LHCN-M2 (cell line): ENCODE measurements around the gene COPA. TPM values are rescaled to one million over a fixed set of nuclear protein-coding genes. Genes with fewer than 3 reads are reported as not detected.
"Not testable (repeated sequence)": the region's sequence is repeated elsewhere in the genome, so short reads cannot be mapped to it uniquely, and the experiment has no call there.

Experiments used
- DNase-seq: peaks from one replicate; pipeline ENCODE4 v3.0.0-alpha.2; 2012; ENCODE audit warnings: low read depth
- total RNA-seq: library from RNA; depleted of rRNA; stranded (reverse); fragments of >200 nt; gene quantifications from 2 replicates; pipeline ENCODE4 v1.2.3, GENCODE V29; 2014

COPA gene
- total RNA-seq, 1 experiment from 2014 or later = 149 TPM

- no peak for DNase-seq
Measured at GRCh38 chr1:160328184-160328583, 14.9 kb downstream of the COPA start.

GRCh38 chr1:160326418-160326817 is 16.6 kb downstream of the COPA start:
- DNase-seq = peak; percentile 40

DNA sequence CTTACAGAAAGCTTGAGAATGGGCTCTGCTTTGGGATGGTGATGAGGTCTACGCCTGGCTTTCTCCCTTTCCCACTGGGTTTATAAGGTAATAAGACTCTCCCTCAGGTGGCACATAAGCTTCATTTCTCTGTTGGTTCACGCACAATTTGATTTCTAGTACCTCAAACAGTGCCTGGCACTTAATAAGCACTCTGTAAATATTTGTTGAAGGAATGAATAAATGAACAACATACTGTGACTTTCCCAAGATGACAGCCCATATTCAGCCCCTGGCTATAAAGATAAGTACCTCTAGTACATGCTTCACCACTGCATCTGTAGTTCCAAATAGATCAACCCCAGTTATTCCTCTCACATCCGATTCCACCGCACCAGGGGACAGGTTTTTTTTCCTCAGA is 17.8 kb downstream of the COPA start:
- DNase-seq = no peak

DNA sequence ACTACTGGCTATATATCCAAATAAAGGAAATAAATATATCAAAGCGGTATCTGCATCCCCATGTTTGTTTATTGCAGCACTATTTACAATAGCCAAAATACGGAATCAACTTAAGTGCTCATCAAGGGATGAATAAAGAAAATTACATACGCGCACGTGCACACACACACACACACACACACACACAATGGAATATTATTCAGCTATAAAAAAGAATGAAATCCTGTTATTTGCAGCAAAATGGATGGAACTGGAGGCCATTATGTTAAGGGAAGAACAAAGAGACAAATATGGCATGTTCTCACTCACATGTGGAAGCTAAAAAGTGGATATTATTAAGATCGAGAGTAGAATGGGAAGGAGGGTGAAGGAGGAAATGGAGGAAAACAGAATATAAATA is 20.2 kb downstream of the COPA start:
- no peak for DNase-seq

DNA sequence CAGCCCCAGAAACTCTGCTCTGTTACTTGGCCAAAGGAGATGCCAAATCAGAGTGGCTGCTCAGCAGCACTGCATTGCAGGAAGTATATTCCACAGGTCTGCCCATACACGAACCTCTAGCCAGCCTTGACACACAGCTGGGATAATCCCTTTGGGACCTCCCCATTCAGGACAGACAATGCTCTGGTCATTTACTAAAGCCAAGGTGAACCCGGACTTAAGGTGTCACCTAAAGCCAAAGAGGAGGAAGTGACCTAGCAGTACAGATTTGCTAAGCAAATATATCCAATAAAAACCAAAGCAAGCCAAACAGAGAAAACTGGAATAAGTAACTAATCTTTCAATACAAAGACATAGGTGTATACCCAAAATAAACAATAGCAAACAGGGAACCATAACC is 27.7 kb downstream of the COPA start:
- DNase-seq = no peak

GRCh38 chr1:160309571-160309970 is 33.5 kb downstream of the COPA start:
- DNase-seq = no peak

DNA sequence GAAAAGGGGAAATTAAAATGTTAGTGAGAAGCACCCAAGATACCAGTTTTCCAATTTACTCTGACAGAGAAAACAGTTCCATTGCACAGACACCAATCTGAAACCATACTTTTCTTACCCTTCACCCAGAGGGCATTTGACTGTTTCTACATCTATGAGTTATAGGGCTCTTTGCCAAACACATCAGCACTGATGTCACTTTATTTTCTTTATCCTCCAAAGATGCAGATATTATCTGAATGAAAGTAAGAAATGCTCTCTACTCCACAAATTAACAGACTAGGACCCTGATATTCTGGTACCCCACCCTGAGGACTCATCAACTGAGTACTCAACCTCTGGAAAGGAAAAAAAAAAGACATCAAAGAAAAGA is 33.9 kb downstream of the COPA start:
- no peak for DNase-seq

GRCh38 chr1:160308451-160309184 is 34.4 kb downstream of the COPA start:
- DNase-seq = peak; percentile 55

- DNase-seq = no peak
Measured at GRCh38 chr1:160307118-160307791, 35.8 kb downstream of the COPA start.

- DNase-seq = no peak
Measured at GRCh38 chr1:160300173-160300572, 42.9 kb downstream of the COPA start.

DNA sequence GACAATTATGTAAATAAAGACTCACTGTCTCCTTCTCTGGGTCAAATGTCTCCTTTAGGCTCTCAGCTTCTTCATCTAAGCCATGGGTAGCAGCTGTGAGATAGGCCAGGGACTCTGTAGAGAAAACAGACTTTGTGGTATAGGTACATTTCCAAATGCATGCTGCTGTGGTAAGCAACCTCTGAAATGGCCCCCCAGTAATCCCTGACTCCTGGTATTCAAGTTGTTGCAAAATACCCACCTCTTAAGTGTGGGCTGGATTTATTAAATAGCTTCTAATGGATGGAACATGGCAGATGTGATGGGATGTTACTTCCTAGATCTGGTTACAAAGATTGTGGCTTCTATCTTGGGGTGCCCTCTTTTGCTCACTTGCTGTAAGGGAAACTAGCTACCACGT is 47.0 kb downstream of the COPA start:
- DNase-seq = no peak

GRCh38 chr1:160293020-160293968 is 49.8 kb downstream of the COPA start:
- DNase-seq = peak; percentile 30

GRCh38 chr1:160291248-160292220 is 51.5 kb downstream of the COPA start:
- peak; percentile 91 for DNase-seq

GRCh38 chr1:160287769-160288168 is 55.3 kb downstream of the COPA start:
- not testable (repeated sequence) for DNase-seq

- no peak for DNase-seq
Measured at GRCh38 chr1:160285506-160285905, 57.5 kb downstream of the COPA start.

- peak; percentile 88 for DNase-seq
Measured at GRCh38 chr1:160284782-160285344, 58.2 kb downstream of the COPA start, which contains the start of gene PEX19. PEX19 (minus strand) TSS chr1:160285133; CDS start chr1:160285124, 9 bp downstream.

DNA sequence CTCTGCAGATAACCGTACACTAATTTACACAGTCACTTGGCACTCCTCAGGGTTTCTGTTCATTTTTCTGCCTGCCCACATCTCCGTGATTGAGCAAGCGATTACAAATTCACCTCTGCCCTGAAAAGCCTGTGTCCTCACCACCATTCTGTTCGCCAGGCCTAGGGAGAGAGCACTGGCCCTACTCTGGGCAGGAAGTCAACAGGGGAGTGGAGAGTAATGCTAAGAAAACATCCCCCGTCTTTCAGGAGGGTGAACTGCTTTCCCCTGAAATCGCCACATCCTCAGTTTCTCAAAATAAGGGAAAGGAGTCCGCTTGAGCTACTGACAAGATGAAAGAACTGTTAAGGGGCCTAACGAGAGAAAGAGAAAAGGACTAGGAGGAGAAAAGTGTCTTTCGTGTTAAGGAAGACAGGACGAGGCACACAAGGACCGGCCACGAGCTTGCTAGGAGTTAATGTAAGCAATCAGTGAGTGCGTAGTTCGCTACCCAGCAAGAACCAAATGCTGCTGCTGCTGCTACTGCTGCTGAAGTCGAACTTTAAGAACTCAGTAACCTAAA is 58.7 kb downstream of the COPA start:
- peak; percentile 62 for DNase-seq

DNA sequence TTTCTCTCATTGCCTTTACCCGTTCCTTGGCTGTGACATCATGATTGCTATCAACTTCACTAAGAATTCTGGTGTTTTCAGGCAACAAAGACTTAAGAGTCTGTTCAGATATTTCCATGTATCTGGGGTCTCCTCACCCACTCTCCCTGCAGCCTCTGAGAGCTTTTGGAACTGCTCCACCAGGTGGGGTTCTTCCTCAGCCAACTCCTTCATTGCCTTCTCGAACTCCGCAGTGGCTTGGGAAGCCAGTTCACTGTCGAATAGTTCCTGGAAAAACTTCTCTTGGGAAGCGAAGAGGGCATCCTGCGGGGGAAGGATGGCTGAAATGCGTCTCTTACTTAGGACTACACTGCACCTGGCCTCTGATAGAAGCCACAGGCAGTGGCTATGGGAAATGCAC is 60.2 kb downstream of the COPA start:
- no peak for DNase-seq

DNA sequence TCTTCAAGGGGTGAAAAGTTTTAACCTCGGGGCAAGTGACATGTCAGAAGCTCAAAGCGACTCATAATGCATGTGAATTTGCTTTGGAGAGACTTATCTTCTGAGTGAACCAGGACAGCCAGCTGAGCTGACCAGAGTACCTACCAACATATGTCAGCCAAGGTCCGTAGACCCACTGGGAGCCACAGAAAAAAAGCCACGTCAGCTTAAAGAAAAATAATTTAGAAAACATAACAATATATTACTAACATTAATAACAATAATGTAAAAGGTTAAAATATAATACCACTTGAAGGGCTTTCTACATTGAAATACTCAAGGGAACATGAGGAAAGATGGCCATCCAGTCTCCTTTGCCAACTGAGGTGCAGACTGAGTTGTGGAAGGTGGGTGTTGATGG is 65.1 kb downstream of the COPA start:
- DNase-seq = no peak

GRCh38 chr1:160277330-160277729 is 65.7 kb downstream of the COPA start:
- no peak for DNase-seq
